WI38 (cell line): Measurements from ENCODE around the gene OPTN.
"Not testable (repeated sequence)": the region's sequence is repeated elsewhere in the genome, so short reads cannot be mapped to it uniquely, and the experiment has no call there.

Source experiments
- H3K4me3 ChIP-seq: 2 replicates; pipeline ENCODE4 v1.5.1; 2011; ENCODE audit warnings: low read depth, mild to moderate bottlenecking, control low read depth, low read length
- TF ChIP-seq, protein P1 (sequence below): IDR thresholded peaks from 2 replicates; pipeline ENCODE4 v1.5.1; 2012; ENCODE audit warnings: low read depth, mild to moderate bottlenecking, control low read depth, low read length

Gene OPTN

DNA sequence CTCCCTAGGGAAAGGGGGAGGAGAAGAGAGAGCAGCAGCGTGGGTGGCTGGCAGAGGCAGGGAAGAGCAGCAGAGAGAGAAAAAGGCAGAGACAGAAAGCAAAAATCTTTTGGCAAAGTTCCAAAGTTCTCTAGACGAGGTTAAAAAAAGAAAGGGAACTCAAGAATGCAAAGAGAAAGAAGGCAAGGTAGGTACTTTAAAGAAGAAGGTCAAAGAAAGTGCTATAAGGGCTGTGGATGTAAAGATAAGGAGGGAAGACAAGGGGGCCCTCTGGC is 20.2 kb upstream of the OPTN start:
- TF ChIP-seq, protein P1, sequence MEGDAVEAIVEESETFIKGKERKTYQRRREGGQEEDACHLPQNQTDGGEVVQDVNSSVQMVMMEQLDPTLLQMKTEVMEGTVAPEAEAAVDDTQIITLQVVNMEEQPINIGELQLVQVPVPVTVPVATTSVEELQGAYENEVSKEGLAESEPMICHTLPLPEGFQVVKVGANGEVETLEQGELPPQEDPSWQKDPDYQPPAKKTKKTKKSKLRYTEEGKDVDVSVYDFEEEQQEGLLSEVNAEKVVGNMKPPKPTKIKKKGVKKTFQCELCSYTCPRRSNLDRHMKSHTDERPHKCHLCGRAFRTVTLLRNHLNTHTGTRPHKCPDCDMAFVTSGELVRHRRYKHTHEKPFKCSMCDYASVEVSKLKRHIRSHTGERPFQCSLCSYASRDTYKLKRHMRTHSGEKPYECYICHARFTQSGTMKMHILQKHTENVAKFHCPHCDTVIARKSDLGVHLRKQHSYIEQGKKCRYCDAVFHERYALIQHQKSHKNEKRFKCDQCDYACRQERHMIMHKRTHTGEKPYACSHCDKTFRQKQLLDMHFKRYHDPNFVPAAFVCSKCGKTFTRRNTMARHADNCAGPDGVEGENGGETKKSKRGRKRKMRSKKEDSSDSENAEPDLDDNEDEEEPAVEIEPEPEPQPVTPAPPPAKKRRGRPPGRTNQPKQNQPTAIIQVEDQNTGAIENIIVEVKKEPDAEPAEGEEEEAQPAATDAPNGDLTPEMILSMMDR: no peak
- H3K4me3 ChIP-seq: no peak overlapping the region

DNA sequence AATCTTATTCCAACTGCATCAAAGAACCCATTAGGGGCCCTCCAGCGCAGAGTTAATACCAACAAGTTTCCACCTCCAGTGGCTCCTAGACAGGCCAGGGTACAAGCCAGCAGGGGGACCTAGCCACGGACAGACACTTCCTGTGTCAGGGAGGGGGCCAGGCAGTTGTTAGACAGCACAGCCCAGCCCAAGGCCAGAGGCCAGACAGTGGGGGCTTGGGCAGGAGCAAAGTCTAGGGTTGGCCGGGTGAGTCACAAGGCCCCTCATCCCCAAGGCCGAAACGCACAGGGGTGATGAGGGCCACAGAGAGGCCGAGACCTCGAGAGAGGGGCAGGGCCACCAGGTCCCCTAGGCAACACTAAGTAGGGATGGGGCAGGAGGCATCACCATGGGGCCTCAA is 19.3 kb upstream of the OPTN start:
- H3K4me3 ChIP-seq: no peak overlapping the region
- TF ChIP-seq, protein P1: no peak

DNA sequence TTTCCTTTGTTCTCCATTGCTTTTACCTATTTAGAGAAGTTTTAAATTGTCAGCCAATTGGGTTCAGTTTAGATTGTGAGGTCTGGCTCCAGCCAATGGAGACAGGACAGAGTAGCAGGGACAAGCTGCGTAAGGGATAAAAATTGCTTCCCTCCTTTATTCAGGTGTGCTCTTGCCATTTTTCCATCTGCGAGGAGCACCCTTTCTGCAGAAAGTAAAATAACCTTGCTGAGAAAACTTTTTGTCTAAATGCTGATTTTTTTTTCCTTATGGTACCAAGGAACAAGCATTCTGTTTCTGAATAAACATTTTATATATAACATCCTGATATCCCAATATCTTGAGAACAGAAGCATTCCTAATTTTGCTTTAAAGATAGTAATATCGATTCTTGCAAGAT is 16.3 kb upstream of the OPTN start:
- not testable (repeated sequence) for H3K4me3 ChIP-seq

DNA sequence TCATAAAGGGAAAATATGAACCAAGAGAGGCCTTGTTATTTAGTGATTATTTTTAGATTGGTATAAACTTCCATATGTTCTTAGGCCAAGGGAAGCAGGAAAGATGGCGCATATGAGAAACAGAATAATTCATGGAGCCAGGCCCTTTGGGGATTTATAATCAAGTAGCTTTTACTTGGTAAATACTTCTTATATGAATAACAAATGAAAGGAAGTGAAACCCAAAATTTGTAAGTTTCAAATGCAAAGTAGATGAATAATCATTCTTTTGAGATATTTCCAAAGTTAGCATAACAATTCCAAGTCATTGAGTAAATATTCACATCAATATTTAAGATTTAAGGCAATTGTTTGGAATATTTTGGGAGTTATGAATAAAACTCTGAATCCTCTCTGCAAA is 13.9 kb upstream of the OPTN start:
- TF ChIP-seq, protein P1: no peak

DNA sequence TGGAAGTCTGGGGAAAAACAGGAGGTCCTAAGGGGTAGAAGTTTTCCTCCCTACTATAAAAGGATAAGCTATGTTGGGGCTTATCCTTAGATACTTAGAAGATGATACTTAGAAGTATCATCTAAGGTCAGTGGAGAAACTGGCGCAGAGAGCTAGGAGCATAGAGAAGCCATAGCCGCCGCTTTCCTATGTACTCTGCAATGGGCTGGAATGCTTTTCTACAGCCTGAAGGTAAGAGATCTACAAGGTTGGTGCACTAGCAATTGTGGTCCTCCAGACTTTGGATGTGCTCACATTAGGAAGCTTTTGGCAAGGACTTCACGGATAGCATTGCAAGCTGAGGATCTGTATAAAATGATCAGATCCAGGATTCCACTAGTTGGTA is 12.4 kb upstream of the OPTN start:
- TF ChIP-seq, protein P1: no peak
- no peak overlapping the region for H3K4me3 ChIP-seq

More for the DNA sequence above, 13.9 kb upstream of the OPTN start:
- no peak overlapping the region for H3K4me3 ChIP-seq

DNA sequence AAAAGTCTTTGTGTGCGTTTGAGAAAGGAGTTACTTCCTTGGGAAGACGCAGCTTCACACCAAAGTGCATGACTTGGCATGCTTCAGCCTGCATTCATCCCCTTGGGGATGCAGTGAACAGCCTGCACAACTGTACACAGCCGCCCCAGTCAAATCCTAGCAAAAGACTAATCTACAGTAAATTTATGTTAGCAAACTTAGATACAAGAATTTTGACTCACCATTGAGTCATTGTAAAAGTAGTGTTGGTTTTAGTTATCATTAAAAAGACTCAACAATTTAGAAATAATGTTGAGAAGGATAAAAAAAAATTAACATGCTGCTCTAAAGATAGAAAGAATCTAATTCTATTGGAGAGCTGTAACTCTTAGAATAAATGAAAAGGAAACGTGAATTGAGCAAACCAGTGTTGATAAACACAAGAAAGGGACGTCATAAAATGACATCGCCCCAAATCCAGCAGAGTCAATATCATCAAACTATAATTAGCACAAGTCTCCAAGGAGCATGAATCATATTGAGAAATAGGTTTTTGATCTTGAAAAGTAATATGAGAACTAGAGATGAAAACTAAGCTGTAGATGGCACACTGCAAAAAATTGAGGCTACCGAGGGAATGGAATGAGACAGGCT is 11.9 kb upstream of the OPTN start:
- no peak overlapping the region for H3K4me3 ChIP-seq
- TF ChIP-seq, protein P1: no peak

DNA sequence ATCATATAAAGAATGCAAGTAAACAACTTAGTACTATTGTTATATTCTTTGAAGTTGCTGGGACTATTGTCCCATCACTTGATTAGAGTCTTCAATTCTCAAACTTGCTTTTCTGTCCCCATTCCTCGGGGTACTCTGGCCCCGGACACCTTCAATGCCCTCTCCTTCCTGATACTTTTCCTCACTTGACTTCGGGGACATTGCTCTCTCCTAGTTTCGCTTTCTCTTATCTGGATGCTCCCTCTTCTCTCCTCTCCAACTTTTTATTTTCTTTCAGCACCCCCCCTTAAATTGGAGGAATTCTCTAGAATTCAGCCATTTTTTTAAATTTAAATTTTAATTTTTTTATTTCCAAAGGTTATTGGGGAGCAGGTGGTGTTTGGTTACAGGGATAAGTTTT is 10.6 kb upstream of the OPTN start:
- no peak overlapping the region for H3K4me3 ChIP-seq
- TF ChIP-seq, protein P1: no peak

DNA sequence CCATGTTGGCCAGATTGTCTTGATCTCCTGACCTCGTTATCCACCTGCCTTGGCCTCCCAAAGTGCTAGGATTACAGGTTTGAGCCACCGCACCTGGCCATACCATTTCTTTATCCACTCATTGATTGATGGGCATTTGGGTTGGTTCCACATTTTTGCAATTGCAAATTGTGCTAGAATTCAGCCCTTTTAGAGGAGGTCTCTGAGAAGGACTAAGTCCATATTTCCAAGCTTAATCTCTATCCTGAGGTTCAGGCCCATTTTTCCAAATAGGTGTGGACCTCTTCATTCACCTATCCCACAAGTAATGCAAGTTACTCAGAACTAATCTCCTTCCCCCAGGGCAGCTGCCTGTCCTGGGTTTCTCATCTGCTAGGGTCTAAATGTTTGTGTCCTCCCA is 9.7 kb upstream of the OPTN start:
- TF ChIP-seq, protein P1: no peak
- H3K4me3 ChIP-seq: no peak overlapping the region
